MM.1S (cell line): Measurements from ENCODE around the gene AP2A2.

Experiments used
- DNase-seq: peaks from one replicate; pipeline ENCODE4 v3.0.0-alpha.2; 2015
- H2AFZ ChIP-seq: fragments of 300-600 bp; sonication (generic); 2 replicates; pipeline ENCODE4 v1.6.0; 2016; ENCODE audit warnings: antibody characterized with exemption, low read length
- H3F3A ChIP-seq: fragments of 300-600 bp; sonication (generic); 2 replicates; pipeline ENCODE4 v1.6.1; 2016; ENCODE audit warnings: mild to moderate bottlenecking, antibody characterized with exemption, low read length, moderate library complexity, mixed read lengths; ENCODE audit not compliant: insufficient read depth
- H3K27ac ChIP-seq: fragments of 300-600 bp; sonication (generic); 2 replicates; pipeline ENCODE4 v1.5.1; 2016; ENCODE audit warnings: mild to moderate bottlenecking, low read length
- H3K27me3 ChIP-seq: fragments of 300-600 bp; sonication (generic); replicated peaks from 2 replicates; pipeline ENCODE4 v1.6.0; 2016; ENCODE audit warnings: low read length; ENCODE audit not compliant: insufficient read depth
- H3K36me3 ChIP-seq: fragments of 300-600 bp; sonication (generic); replicated peaks from 2 replicates; pipeline ENCODE4 v1.6.1; 2016; ENCODE audit warnings: mild to moderate bottlenecking, low read length, mixed read lengths; ENCODE audit not compliant: insufficient read depth
- H3K4me1 ChIP-seq: fragments of 300-600 bp; sonication (generic); 2 replicates; pipeline ENCODE4 v1.6.1; 2016; ENCODE audit warnings: low read length, mixed read lengths
- H3K4me2 ChIP-seq: fragments of 300-600 bp; sonication (generic); 2 replicates; pipeline ENCODE4 v1.6.0; 2016; ENCODE audit warnings: low read depth, low read length
- H3K4me3 ChIP-seq: fragments of 300-600 bp; sonication (generic); 2 replicates; pipeline ENCODE4 v1.5.1; 2016; ENCODE audit warnings: low read length, mixed read lengths
- H3K79me2 ChIP-seq: fragments of 300-600 bp; sonication (generic); 2 replicates; pipeline ENCODE4 v1.6.1; 2016; ENCODE audit warnings: mixed run types, low read length, mixed read lengths
- H3K9ac ChIP-seq: fragments of 300-600 bp; sonication (generic); 2 replicates; pipeline ENCODE4 v1.6.1; 2016; ENCODE audit warnings: low read length, mixed read lengths
- H3K9me2 ChIP-seq: fragments of 300-600 bp; sonication (generic); replicated peaks from 2 replicates; pipeline ENCODE4 v1.6.1; 2016; ENCODE audit warnings: mild to moderate bottlenecking, low read length, mixed read lengths; ENCODE audit not compliant: insufficient read depth
- H3K9me3 ChIP-seq: fragments of 300-600 bp; sonication (generic); replicated peaks from 2 replicates; pipeline ENCODE4 v1.6.1; 2016; ENCODE audit warnings: mild to moderate bottlenecking, low read length, mixed read lengths; ENCODE audit not compliant: insufficient read depth
- H4K20me1 ChIP-seq: fragments of 300-600 bp; sonication (generic); 2 replicates; pipeline ENCODE4 v1.6.1; 2016; ENCODE audit warnings: mild to moderate bottlenecking, low read length, moderate library complexity, mixed read lengths; ENCODE audit not compliant: insufficient read depth
- CTCF ChIP-seq: fragments of 300-600 bp; sonication (generic); IDR thresholded peaks from 2 replicates; pipeline ENCODE4 v1.5.1; 2016; ENCODE audit warnings: antibody characterized with exemption, low read length, mixed read lengths
- EZH2 ChIP-seq: fragments of 300-600 bp; sonication (generic); optimal IDR thresholded peaks from 2 replicates; pipeline ENCODE3; 2017; ENCODE audit warnings: low read depth, mild to moderate bottlenecking, antibody characterized with exemption, low read length, mixed read lengths
- EZH2phosphoT487 ChIP-seq: fragments of 300-600 bp; sonication (generic); IDR thresholded peaks from 2 replicates; pipeline ENCODE4 v1.6.1; 2018; ENCODE audit warnings: antibody characterized with exemption, low read length

The AP2A2 gene

DNA sequence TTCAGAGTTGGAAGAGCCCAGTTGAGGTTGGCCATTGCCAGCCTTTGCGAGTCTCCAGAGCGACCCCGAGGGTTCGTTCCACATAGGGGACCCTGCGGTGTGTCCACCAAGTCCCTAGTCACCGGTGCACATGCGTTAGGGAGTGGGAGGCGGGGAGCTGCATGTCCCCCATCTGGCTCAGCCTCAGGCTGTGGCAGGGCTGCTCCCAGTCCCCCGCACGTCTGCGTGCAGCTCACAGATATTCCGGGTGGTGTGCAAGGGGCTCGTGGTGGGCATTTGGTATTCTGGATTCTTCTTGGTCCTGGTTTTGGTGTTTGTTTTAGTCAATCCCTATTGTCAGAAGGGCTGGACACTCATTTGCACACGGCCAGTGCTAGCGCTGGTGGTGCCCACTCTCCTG, 62.0 kb downstream of the AP2A2 start:
- Histone ChIP-seq H4K20me1 (no peaks in the 10 kb centered on the region), H3K36me3 (peaks cover 8% of the 10 kb centered on the region; the same call in 1 of the 2 replicates), H3K9me3 (no peaks in the 10 kb centered on the region), H3K9me2 (no peaks in the 10 kb centered on the region), H3K27ac (no peak overlapping the region), H3K79me2 (peaks cover 6% of the 10 kb centered on the region; the same call in 1 of the 2 replicates), H3K4me1 (no peaks in the 10 kb centered on the region), H3K4me3 (no peak overlapping the region), H3K9ac (no peak overlapping the region), H2AFZ (no peak overlapping the region), H3K27me3 (no peaks in the 10 kb centered on the region), H3K4me2 (no peak overlapping the region), H3F3A (no peaks in the 10 kb centered on the region)
- no peak for TF ChIP-seq EZH2
- no peak for TF ChIP-seq EZH2phosphoT487
- TF ChIP-seq CTCF: no peak
- DNase-seq: no peak

GRCh38 chr11:990101-990500, 64.4 kb downstream of the AP2A2 start:
- Histone ChIP-seq H2AFZ (no peak overlapping the region), H3F3A (no peaks in the 10 kb centered on the region), H3K9ac (no peak overlapping the region), H3K4me1 (no peaks in the 10 kb centered on the region), H3K27me3 (no peaks in the 10 kb centered on the region), H3K36me3 (peaks cover 8% of the 10 kb centered on the region; the same call in 1 of the 2 replicates), H3K79me2 (peaks cover 4% of the 10 kb centered on the region; the same call in 1 of the 2 replicates), H3K9me3 (no peaks in the 10 kb centered on the region), H3K4me3 (no peak overlapping the region), H4K20me1 (no peaks in the 10 kb centered on the region), H3K27ac (no peak overlapping the region), H3K9me2 (no peaks in the 10 kb centered on the region), H3K4me2 (no peak overlapping the region)
- TF ChIP-seq EZH2: no peak
- no peak for DNase-seq

DNA sequence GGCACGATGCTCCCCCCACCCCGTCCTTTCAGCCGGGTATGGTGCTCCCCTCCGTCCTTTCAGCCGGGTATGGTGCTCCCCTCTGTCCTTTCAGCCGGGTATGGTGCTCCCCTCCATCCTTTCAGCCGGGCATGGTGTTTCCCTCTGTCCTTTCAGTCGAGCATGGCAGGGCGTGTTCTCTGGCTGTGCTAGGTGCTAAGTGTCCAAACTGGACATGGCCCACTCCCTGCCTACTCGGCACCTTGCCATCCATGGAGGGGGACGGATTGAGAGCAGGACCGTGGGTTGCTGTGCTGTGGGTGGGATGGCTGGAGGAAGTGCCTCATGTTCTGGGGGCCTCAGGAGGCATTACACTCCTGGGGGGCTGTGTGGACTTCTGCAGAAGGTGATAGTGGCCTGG, 65.4 kb downstream of the AP2A2 start:
- Histone ChIP-seq H3K27me3 (no peaks in the 10 kb centered on the region), H3K9me2 (no peaks in the 10 kb centered on the region), H3K4me2 (no peak overlapping the region), H3F3A (no peaks in the 10 kb centered on the region), H3K9me3 (no peaks in the 10 kb centered on the region), H3K4me1 (no peaks in the 10 kb centered on the region), H4K20me1 (no peaks in the 10 kb centered on the region), H3K27ac (no peak overlapping the region), H2AFZ (no peak overlapping the region), H3K4me3 (no peak overlapping the region), H3K9ac (no peak overlapping the region), H3K36me3 (0 out of 2 replicates have a peak, but pooled peaks cover 2% of the 10 kb centered on the region), H3K79me2 (peaks cover 4% of the 10 kb centered on the region; the same call in 1 of the 2 replicates)
- TF ChIP-seq CTCF: no peak
- no peak for DNase-seq

DNA sequence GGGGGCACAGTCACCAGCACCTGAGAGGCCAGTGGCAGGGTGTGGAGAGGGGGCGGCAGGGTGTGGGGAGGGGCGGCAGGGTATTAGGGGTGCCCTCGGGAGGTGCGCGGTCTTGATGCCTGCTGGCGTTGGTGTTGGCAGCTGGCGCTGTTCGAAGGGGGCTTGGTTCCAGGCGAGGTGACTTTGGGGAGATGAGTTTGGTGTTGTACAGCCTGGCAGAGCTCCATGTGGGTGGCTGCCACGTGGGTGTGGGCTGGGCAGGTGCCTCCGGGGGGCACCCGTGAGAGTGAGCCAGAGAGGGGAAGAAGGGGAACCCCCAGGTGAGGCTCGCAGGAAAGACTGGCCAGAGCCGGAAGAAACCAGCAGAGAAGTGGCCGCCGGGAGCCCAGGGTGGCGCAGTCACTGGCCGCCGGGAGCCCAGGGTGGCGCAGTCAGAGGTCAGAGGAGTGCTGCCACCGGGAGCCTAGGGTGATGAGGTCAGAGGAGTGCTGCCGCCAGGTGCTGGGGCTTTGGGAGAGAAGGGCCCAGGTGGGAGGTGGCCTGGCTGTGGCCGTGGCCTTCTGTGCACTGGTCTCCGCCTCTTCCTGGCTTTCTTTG, 66.1 kb downstream of the AP2A2 start:
- no peak for DNase-seq
- no peaks in the 10 kb centered on the region for H3K27me3 ChIP-seq
- H3K4me3 ChIP-seq: no peak overlapping the region
- H3K4me1 ChIP-seq: no peaks in the 10 kb centered on the region
- H3K79me2 ChIP-seq: peaks cover 4% of the 10 kb centered on the region; the same call in 1 of the 2 replicates
- no peak overlapping the region for H3K9ac ChIP-seq
- H2AFZ ChIP-seq: no peak overlapping the region
- no peaks in the 10 kb centered on the region for H3K9me2 ChIP-seq
- H3K27ac ChIP-seq: no peak overlapping the region
- no peaks in the 10 kb centered on the region for H3K36me3 ChIP-seq
- H3K4me2 ChIP-seq: no peak overlapping the region
- no peaks in the 10 kb centered on the region for H3K9me3 ChIP-seq
- H4K20me1 ChIP-seq: no peaks in the 10 kb centered on the region
- TF ChIP-seq CTCF (no peak), EZH2phosphoT487 (no peak), EZH2 (no peak)
- H3F3A ChIP-seq: no peaks in the 10 kb centered on the region
